ENCODE measurements around the gene PIK3CD.
"Not testable (repeated sequence)": the region's sequence is repeated elsewhere in the genome, so short reads cannot be mapped to it uniquely, and the experiment has no call there.

The PIK3CD gene

DNA sequence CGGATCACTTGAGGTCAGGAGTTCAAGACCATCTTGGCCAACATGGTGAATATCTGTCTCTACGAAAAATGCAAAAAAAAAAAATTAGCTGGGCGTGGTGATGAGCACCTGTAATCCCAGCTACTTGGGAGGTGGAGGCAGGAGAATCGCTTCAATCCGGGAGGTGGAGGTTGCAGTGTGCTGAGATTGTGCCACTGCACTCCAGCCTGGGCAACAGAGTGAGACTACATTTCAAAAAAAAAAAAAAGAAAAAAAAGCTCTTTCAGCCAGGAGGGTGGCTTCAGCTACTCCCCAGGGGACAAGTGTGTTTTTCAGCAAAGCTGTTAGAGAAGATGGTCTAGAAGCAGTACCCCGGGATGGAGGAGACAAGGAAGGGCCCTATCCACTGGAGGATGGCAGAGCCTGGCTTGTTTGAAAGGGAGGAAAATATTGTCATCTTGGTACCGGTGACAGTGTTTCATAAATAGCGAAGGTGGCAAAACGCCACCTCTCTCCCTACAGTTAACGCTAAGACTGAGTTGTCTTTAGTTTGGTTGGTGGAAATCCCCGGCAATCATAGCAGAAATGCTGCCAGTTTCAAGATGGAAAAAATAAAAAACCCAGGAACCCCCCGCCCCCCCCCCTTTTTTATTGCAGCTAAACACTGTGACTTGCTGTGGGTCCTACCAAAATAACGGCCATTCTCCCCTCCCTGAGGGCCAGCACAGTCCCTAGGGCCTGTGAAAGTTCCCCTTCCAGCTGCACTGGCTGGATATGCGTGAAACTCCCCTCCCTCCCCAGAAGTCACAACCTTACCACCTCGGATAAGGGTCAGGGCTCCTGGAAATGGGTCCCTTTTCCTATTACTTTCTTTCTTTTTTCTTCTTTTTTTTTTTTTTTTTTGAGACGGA lies 3.5 kb downstream of the PIK3CD start:
- DNase-seq, result no peak

DNA sequence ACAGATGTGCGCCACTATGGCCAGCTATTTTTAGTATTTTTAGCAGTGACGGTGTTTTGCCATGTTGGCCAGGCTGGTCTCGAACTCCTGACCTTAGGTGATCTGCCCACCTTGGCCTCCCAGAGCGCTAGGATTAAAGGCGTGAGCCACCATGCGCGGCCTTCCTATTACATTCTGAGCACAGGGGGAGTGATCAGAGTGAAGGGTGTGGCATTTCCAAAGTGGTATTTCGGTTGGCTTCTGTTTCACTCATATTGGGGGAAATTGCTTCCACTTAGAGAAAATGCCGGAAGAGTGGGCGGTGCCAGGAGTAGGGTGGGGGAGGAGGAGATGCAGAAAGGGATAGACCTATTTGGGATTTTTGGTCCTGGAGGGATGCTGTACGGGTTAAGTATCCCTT lies 4.3 kb downstream of the PIK3CD start:
- DNase-seq, result no peak

DNA sequence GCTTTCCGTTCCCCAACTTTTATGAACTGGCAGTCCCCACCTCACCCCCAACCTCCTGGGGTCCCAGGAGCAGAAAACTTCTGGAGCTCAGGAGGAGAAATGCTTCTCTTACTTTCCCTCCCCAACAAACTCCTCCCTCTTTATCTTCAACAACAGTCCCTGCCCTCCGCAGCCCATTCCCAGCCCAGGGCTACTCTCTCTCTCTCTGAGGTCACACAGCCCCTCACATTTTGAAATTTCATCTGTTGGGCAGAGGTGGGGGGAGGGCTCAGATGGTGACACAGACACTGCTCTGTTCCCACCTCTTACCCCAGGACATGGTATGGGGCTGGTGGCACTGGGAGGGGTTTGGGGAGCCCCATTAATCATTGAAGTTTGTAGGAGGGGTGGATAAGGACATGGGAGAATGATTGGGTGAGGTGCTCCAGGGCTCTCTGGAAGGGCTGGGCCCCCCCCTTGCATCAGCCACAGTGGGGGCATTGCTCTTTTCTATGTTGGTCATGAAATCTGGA lies 6.0 kb downstream of the PIK3CD start:
- no peak for DNase-seq

DNA sequence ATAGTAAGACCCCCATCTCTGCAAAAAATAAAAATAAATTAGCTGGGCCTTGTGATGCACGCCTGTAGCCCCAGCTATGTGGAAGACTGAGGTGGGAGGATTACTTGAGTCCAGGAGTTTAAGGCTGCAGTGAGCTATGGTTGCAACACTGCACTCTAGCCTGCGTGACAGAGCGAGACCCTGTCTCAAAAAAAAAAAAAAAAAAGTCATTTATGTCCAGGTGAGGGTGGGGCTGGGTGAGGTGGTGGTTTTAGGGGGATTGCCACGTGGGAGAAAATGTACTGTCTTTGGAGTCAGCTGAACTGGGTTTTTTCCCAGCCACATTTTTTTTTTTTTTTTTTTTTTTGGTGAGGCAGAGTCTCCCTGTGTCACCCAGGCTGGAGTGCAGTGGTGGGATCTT lies 6.7 kb downstream of the PIK3CD start:
- DNase-seq, result no peak

DNA sequence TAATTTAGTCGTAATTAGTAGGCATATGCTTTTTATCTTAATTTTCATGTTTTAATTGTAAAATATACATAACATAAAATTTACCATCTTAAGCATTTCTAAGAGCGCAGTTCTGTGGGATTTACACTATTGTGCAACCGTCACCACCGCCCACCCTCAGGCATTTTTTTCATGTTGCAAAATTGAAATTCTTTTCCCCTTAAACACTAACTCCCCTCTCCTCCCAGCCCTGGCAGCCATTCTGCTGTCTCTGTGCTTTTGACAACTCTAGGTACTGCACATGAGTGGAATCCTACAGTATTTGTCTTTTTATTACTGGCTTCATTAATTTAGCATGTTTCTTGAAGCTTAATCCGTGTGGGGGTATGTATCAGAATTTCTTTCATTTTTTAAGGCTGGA lies 7.8 kb downstream of the PIK3CD start:
- DNase-seq, result no peak

DNA sequence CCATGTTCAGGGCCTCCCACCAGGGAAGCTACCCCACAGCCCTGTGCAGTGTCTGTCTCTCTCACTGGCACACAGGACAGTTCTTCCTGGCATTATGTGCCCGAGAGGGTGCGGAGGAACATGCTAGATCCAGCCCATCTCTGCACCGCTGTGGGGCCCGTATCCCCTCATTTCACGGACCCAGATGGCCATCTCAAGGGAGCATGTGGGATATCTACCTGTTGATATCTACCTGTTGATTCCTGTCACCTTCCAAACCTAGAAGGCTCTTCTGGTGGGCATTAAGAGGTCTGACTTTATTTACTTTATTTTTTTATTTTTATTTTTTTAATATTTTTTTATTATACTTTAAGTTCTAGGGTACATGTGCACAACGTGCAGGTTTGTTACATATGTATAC lies 11.7 kb downstream of the PIK3CD start:
- DNase-seq, result no peak

DNA sequence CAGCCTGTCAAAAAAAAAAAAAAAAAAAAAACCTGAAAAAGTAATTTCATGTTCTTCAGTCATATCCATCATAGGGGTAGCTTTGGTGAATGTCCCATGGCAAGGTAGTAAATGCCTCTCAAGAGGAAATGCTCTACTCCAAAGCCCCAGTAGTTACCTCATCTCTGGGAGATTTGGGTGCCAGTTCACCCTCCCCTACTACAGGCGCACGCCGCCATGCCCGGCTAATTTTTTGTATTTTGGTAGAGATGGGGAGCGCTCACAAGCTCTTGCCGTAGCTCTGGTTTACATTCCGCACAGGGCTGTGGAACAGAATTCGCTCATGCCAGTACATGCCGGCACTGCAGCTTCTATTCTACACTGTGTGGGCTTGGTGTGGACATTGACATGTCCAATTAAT lies 13.7 kb downstream of the PIK3CD start:
- no peak for DNase-seq

DNA sequence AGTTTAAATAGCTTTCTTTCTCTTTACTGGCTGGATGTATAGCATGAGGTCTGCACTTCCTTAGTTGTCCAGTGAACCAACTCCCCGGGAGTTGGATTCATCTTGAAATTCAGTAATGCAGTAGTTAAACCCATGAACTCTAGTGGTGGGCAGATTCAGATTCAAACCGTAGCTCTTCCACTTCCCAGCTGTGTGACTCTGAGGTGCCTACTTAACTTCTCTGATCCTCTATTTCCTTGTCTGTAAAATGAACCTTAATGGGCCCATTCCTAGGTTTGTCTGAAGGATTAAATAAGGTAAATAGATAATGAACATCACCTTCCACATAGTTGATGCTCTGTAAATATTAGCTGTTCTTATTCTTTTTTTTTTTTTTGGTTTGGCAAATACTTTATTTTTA lies 16.5 kb downstream of the PIK3CD start:
- no peak for DNase-seq

DNA sequence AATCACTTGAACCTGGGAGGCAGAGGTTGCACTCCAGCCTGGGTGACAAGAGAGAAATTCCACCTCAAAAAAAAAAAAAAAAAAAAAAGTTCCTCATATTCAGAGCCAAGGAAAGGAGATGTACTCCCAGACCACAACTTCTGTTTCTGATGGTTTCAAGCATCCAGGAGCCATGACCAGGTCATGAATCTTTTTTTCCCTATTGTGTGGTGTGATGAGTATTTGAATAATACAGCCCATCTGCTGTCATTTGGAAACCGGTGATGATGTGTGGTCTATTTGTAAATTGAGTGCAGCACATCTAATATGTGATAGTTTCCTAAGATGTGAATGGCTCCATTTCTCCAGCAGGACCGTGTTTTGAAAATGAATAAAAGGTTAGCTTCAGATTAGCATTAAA lies 18.6 kb downstream of the PIK3CD start:
- DNase-seq, result no peak

DNA sequence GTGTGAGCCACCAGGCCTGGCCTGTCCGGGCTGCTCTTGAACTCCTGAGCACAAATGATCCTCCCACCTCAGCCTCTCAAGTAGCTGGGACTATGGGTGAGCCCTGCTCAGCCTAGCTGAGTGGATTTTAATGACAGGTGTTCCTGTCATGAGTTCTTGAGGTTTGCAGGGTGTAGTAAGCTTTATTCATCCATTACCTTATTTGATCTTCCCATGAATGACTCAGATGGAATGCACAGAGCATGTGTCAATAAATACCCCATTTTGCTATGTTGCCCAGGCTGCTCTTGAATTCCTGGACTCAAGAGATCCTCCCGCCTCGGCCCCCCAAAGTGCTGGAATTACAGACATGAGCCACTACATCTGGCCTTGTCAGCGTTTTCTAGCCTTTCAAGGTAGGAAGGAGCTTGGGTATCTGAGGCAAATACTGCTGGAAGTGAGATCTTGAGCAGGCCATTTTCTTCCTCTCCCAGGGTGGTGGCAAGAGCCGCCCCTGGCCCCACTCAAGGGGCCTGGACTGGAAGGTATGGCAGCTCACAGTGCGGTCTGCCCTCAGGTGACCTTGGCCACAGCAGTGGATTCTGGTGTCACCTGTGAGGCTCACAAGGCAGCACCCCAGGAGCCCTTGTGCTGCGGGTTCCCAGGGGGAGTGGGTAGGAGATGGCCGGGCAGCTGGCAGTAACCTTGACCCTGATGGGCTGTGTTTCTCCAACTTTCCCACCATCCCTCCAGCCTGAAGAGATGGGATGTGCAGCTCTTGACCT lies 20.0 kb downstream of the PIK3CD start:
- DNase-seq, result no peak

DNA sequence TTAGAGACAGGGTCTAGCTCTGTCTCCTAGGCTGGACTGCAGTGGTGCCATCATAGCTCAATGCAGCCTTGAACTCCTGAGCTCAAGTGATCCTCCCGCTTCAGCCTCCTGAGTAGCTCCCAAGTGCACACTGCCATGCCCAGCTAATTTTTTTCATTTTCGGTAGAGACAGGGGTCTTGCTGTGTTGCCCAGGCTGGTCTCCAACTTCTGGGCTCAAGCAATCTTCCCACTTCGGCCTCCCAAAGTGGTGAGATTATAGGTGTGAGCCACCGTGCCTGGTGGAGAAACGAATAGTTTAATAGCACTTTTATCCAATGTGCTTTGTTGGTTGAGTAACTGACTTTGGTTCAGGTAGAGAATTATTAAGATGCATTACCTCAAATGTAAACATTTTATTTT lies 20.9 kb downstream of the PIK3CD start:
- DNase-seq, result no peak

DNA sequence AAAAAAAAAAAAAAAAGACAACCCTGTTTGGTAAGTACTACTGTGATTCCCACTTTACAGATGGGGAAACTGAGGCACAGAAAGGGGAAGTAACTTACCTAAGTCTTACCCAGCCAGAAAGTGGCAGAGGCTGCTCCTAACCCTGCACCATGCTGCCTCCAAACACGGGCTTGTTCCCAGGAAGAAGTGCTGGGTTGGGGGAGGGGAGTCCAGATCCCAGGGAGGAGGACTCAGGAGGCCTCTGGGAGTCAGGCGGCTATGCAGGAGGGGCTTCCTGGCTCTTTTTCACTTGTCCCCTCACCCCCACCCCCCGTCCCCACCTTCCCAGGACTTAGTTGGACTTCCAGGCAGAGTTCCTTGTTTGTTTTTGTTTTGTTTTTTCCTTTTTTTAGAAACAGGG lies 23.9 kb downstream of the PIK3CD start:
- DNase-seq, result no peak

DNA sequence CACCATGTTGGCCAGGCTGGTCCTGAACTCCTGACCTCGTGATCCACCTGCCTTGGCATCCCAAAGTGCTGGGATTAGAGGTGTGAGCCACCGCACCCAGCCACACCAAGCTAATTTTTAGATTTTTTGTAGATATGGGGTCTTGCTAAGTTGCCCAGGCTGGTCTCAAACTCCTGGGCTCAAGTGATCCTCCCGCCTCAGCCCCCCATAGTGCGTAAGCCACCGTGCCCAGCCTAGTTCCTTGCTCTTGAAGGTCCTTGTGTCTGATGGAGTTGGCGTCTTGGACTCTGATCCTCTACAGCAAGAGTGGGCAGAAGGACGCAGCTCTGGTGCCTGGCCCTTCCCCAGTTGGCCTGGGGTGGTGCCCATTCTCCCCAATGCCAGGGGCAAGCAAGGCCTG lies 24.6 kb downstream of the PIK3CD start:
- not testable (repeated sequence) for DNase-seq

DNA sequence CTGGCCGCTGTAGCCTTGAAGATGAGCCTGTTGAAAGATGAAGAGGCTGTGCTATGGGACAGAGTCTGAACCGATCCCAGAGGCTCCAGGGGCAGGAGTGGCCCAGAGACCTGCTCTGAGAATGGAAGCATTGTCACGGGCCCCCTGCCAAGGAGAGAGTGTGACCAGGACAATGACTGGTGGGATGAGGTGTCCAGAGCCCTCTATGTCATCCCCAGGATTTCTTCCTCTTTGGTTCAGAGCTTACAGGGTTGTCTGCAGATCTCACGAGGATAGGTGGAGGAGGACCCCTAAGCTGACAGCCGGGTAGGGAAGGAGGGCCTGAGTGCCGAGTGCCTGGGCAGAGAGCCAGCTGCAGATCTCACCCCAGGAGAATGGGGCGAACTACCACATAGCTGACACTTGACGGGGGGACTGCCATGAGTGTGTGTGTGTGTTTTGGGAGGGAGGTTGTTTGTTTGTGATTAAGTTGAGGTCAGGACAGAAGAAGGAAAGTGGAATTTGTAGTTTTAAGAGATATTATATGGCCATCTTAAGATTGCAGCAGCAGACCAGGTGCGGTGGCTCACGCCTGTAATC lies 25.4 kb downstream of the PIK3CD start:
- no peak for DNase-seq

DNA sequence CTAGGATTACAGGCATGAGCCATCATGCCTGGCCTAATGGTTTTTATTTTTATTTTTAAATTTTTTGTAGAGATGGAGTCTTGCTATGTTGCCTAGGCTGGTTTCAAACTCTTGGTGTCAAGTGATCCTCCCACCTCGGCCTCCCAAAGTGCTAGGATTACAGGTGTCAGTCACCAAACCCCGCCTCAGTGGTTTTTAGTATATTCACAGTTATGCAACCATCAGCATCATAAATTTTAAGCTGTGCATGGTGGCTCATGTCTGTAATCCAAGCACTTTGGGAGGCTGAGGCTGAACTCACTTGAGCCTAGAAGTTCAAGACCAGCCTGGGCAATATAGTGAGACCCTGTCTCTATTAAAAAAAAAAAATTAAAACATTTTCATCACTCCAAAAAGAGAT lies 28.6 kb downstream of the PIK3CD start:
- no peak for DNase-seq

DNA sequence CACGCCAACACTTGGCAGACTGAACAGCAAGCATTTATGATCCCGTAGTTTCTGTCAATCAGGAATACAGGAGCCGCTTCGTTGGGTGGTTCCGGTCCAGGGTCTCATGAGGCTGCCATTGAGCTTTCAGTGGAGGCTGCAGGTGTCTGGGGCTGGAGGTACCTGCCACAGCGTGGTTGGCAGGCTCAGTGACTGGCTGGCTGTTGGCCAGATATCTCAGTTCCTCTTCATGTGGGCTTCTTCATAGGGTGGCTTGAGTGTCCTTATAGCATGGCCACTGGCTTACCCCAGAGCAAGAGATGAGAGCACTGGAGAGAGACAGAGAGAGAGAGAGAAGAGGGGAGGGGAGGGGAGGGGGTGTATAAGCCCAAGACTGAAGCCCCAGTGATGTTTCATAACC lies 29.3 kb downstream of the PIK3CD start:
- DNase-seq, result no peak

DNA sequence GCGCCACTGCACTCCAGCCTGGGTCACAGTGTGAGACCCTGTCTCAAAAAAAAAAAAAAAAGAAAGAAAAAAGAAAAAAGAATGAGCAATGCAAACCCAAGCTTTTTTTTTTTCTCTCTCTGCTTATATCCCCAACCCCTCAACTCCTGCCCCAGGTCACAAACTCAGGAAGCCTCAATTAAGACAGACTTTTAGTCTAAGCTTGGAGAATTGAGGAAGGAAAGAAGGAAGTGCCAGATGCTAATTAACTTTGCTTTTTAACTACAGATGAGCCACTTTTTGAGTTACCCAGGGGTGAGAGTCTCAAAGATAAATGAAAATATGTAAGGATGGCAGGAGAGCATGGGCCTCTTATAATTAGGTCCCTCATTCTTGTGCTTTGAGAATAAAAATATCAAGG lies 33.3 kb downstream of the PIK3CD start:
- no peak for DNase-seq

DNA sequence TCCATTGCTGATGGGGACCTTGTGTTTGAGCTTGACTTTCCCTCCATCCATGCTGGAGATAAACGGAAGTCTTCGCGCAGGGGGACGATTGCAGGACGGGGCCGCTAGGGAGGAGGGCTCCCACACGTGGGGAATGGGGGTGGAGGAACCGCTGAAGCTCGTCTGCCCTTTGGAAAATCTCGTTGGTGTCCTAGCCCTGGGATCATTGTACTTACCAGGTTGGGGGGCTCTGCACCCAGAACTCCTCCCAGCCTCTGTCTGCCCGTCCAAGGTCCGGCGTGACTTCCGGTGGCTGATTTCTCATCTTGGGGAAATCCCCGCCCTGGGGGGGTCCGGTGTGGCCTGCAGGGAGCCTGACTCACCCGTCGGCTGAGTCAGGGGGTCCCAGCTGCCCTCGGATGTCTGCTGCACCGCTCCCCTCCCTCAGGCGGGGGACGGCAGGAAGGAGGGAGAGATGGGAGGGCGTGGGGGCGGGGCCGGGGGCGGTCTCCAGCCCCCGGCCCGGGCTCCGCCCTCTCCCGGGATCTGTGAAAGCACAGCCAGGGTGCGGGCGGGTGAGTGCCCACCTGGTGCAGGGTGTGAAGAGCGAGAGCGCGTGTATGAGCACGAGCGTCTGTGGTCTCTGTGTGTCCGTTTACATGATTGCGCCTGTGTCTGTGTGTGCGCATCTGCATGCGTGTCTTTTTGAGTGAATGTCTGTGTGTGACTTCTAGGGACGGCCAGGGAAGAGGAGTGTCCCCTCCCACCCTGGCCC lies 35.8 kb downstream of the PIK3CD start:
- DNase-seq, result no peak

DNA sequence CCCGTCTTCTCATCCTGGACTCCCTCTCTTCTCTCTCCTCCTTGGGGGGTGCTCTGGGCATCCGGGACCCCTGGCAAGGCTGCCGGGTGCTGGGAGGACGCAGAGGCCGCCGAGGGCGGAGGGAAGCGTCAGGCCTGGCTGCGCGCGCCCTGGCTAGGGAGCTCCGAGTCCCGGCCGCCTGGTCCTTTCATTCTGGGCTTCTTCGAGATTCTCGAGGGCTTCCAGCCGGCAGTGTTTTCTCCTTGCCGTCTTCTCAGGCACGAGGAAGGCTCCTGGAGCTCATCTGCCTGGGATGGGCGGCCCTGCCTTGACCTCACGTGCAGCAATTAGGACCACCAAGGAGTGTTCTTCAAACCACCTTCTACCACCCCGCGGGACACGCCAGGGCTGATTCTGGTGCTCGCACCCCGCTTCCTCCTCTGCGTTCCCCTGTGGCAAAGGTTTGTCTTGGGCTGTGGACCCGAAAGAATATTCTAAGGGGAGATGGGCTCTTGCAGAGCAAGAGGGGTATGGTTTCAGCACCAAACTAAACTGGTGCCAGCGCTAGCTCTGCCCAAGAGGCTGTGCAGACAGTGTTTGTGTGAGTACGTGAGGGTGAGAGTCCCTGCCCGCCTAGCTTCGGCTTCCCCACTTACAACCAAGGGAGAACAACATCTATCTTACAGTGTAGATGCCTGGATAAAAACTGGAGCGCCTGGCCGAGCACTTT lies 36.5 kb downstream of the PIK3CD start:
- DNase-seq, result no peak

DNA sequence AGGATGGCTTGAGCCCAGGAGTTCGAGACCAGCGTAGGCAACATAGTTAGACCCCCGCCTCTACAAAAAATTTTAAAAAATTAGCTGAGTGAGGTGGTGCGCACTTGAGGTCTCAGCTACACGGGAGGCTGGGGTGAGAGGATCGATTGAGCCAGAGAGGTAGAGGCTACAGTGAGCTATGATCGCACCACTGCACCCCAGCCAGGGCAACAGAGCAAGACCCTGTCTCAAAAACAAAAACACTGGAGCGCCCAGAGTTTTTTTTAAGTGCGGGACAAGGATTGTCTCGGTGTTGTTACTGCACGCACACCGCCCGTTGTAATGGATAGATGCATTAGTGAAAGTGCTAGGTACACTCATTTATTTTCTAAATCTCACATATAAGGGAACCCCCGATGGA lies 37.1 kb downstream of the PIK3CD start:
- DNase-seq, result no peak

DNA sequence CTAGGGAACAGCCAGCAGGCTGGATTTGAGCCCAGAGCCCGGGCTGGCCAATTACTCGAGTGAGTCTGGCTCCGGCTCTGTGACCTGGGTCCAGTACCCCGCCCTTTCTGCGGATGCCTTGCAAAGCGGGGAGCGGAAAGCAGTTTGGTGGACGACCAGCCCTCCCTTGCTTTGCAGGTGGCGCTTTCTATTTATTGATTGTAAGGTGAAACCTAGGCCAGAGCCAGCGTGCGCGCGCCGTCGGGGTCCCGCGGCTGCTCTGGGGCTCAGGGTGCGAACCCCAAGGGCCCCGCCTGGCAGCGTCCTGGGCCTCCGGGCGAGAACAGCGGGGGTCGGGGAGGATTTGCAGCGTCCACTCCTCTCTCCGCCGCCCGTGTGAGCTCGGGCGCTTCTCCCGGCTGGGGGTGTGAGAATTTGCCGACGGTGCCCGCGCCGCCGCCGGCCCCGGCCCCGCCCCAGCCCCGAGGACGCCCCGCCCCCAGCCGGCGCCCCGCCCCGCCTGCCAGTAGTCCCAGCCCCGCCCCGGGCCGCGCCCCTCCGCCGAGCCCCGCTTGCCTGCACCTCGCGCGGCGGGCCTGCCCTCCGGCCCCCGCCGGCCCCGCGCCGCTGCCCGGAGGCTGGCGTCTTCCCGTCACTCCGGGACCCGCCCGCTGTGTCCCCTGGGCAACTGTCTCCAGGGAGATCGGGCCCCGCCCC lies 37.6 kb downstream of the PIK3CD start:
- peak; percentile 29 to 60 for DNase-seq

DNA sequence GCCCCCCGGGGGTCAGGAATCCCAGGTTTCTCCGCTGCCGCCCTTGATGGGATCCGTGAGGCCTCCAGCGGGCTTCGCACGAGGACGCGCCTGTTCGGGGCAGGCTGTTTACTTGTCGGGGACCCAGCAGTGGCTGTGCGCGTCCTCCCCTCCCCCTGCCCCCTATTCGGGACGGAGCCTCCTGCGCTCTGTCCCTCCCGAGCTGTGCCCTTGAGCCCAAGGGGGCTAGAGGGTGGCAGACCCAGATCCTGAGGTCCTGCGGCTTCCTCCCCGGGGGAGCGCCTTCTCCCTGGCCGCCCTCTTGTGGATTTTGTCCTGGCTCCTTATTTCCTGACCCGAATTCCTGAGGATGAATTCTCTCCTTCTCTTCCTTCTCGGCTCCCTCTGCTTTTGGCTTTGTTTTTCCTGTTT lies 38.4 kb downstream of the PIK3CD start:
- no peak for DNase-seq
